ENCODE data around the gene SLC22A23. TPM values are rescaled to one million over a fixed set of nuclear protein-coding genes. Genes with fewer than 3 reads are reported as not detected.

Gene SLC22A23
- total and polyA plus RNA-seq, 2 of the 4 experiments (the other 2 are of a cell fraction) = 0.72 to 1.6 TPM

- Histone ChIP-seq H4K8ac (ENCODE audit: low read depth in 2 of 2, low read length in 2 of 2) (no peak overlapping the region), H2AK5ac (ENCODE audit: low read depth, low read length) (no peak overlapping the region), H3K9me1 (ENCODE audit: insufficient read depth, low read length) (peaks cover 5% of the 10 kb centered on the region; the same call in 1 of the 2 replicates), H4K20me1 (ENCODE audit: insufficient read depth, low read length) (peaks cover 5% of the 10 kb centered on the region), H2AK9ac (replicated peaks; ENCODE audit: low read depth, low read length, poor library complexity) (no peak overlapping the region), H3K9me3 (ENCODE audit: control insufficient read depth, insufficient read depth, low read length) (no peaks in the 10 kb centered on the region), H3K79me1 (ENCODE audit: low read depth in 1 of 2, low read length in 2 of 2) (no peaks in the 10 kb centered on the region), H3K56ac (ENCODE audit: extremely low read depth, insufficient read depth, low read length) (no peak overlapping the region), H3K23ac (ENCODE audit: low read depth, low read length) (no peak overlapping the region), H3K14ac (replicated peaks; ENCODE audit: low read depth, low read length) (no peak overlapping the region), H3K4me1 (ENCODE audit: control insufficient read depth, insufficient read depth, low read length) (peaks cover 6% of the 10 kb centered on the region), H3K9ac (ENCODE audit: low read depth, low read length) (no peak overlapping the region), H3K36me3 (ENCODE audit: control insufficient read depth, insufficient read depth, low read length) (no peaks in the 10 kb centered on the region), H2BK20ac (ENCODE audit: low read depth, low read length) (no peak overlapping the region), H3K4ac (ENCODE audit: low read depth, low read length) (no peak overlapping the region), H4K91ac (ENCODE audit: insufficient read depth, low read depth, low read length) (no peak overlapping the region), H2BK5ac (ENCODE audit: low read depth, low read length, poor library complexity, severe bottlenecking) (no peak overlapping the region), H2BK15ac (ENCODE audit: low read depth, low read length) (no peak overlapping the region), H3K18ac (ENCODE audit: low read depth, low read length) (no peak overlapping the region), H4K5ac (ENCODE audit: low read depth, low read length) (no peak overlapping the region), H3K4me2 (ENCODE audit: low read depth, low read length) (no peak overlapping the region), H2BK120ac (ENCODE audit: low read depth, low read length) (no peak overlapping the region), H3K4me3 (ENCODE audit: insufficient read depth, low read depth, low read length) (no peak overlapping the region), H3K27ac (ENCODE audit: insufficient read depth, low read length) (no peak overlapping the region), H3K27me3 (ENCODE audit: control insufficient read depth, insufficient read depth, low read length) (peaks cover 2% of the 10 kb centered on the region; the same call in 1 of the 2 replicates), H2AFZ (replicated peaks; ENCODE audit: low read length, poor library complexity) (no peak overlapping the region)
- DNase-seq (no peak), ATAC-seq (ENCODE audit: low read depth) (no peak)
- ChIA-PET CTCF (no interaction called here), POLR2A (ENCODE audit: unreplicated experiment) (no interaction called here)
- no CpG with 5 or more reads among the region's 9 CpGs for WGBS, 2 experiments (ENCODE audit: extremely low coverage in 2 of 2, insufficient read length in 1 of 2)
- no TSS peak for BruUV-seq (replicated peaks)
- in situ Hi-C loops (cut with MboI; ENCODE audit: low sequenced_read_pairs) (no loop called here), dilution Hi-C loops (cut with HindIII; ENCODE audit: low sequenced_read_pairs, unreplicated experiment) (no loop called here), intact Hi-C loops (cut with micrococcal nuclease) (no loop called here)
- TF ChIP-seq CHD1 (IDR thresholded peaks at IDR 0.05; ENCODE audit: low read depth, low read length) (no peak), CTCF (conservative IDR thresholded peaks at IDR 0.05; ENCODE audit: low read depth, low read length) (no peak), MAZ (IDR thresholded peaks at IDR 0.05; ENCODE audit: borderline replicate concordance, low read depth, low read length) (no peak), CEBPB (IDR thresholded peaks at IDR 0.05; ENCODE audit: low read depth, low read length) (no peak), POLR2A (IDR thresholded peaks at IDR 0.05; ENCODE audit: low read depth, low read length) (no peak), RCOR1 (IDR thresholded peaks at IDR 0.05; ENCODE audit: insufficient replicate concordance, low read length) (no peak), MAFK (IDR thresholded peaks at IDR 0.05; ENCODE audit: low read depth, low read length) (no peak), RFX5 (IDR thresholded peaks at IDR 0.05; ENCODE audit: low read depth, low read length) (no peak), SMC3 (IDR thresholded peaks at IDR 0.05; ENCODE audit: low read depth, low read length) (no peak), RAD21 (IDR thresholded peaks at IDR 0.05; ENCODE audit: low read length) (no peak), NFE2L2 (IDR thresholded peaks at IDR 0.05; ENCODE audit: low read depth, low read length) (no peak), BHLHE40 (IDR thresholded peaks at IDR 0.05; ENCODE audit: low read depth, low read length) (no peak), USF2 (IDR thresholded peaks at IDR 0.05; ENCODE audit: low read depth, low read length) (no peak), MXI1 (IDR thresholded peaks at IDR 0.05; ENCODE audit: borderline replicate concordance, low read depth, low read length) (no peak), FOS (IDR thresholded peaks at IDR 0.05; ENCODE audit: low read depth, low read length) (no peak), ELK1 (IDR thresholded peaks at IDR 0.05; ENCODE audit: borderline replicate concordance, low read depth, low read length) (no peak)
Measured at GRCh38 chr6:3287308-3287707, 169.5 kb downstream of the SLC22A23 start.
